Dermis microvascular lymphatic vessel endothelial cell (primary cell): Measurements from ENCODE around the gene SKA3. TPM values are rescaled to one million over a fixed set of nuclear protein-coding genes. Genes with fewer than 3 reads are reported as not detected.
A peak's percentile ranks its signal among the peaks of the same experiment; 100 is the strongest.
"Not testable (repeated sequence)": the region's sequence is repeated elsewhere in the genome, so short reads cannot be mapped to it uniquely, and the experiment has no call there.

Experiments
- DNase-seq, 2 donors: peaks; one replicate each; pipeline versions ENCODE4 v3.0.0 to v3.0.0-alpha.2; 2010; ENCODE audit warnings: low read depth in 2 of 2
- total RNA-seq: library from RNA; depleted of rRNA; stranded (reverse); fragments of >200 nt; gene quantifications from 2 replicates; pipeline ENCODE4 v1.2.1, GENCODE V29; 2014

Gene SKA3
- total RNA-seq, 1 donor from 2014 or later: 3.9 TPM

- DNase-seq: no peak
Measured at GRCh38 chr13:21171420-21171819, 4.9 kb downstream of the SKA3 start.

GRCh38 chr13:21165606-21166005 lies 10.7 kb downstream of the SKA3 start:
- not testable (repeated sequence) for DNase-seq

GRCh38 chr13:21164631-21165030 lies 11.7 kb downstream of the SKA3 start:
- peak in 1 of 2 donors; percentile 35 for DNase-seq

GRCh38 chr13:21152251-21152899 lies 24.0 kb downstream of the SKA3 start:
- DNase-seq: no peak

GRCh38 chr13:21150013-21150412 lies 26.3 kb downstream of the SKA3 start:
- DNase-seq: no peak

- DNase-seq: no peak
Measured at GRCh38 chr13:21149568-21149967, 26.8 kb downstream of the SKA3 start.

- DNase-seq: no peak
Measured at GRCh38 chr13:21148557-21149258, 27.6 kb downstream of the SKA3 start.

GRCh38 chr13:21147827-21148226 lies 28.5 kb downstream of the SKA3 start:
- no peak for DNase-seq

GRCh38 chr13:21142766-21143165 lies 33.6 kb downstream of the SKA3 start:
- no peak for DNase-seq

- DNase-seq: no peak
Measured at GRCh38 chr13:21139374-21139773, 37.0 kb downstream of the SKA3 start.

GRCh38 chr13:21138561-21138960 lies 37.8 kb downstream of the SKA3 start:
- DNase-seq: peak; percentile 51 to 85

GRCh38 chr13:21137696-21138095 lies 38.7 kb downstream of the SKA3 start:
- DNase-seq: peak in 1 of 2 donors; percentile 31

- not testable (repeated sequence) for DNase-seq
Measured at GRCh38 chr13:21135833-21136232, 40.5 kb downstream of the SKA3 start.

- no peak for DNase-seq
Measured at GRCh38 chr13:21134475-21134874, 41.9 kb downstream of the SKA3 start.

GRCh38 chr13:21133077-21133476 lies 43.3 kb downstream of the SKA3 start:
- no peak for DNase-seq

- DNase-seq: no peak
Measured at GRCh38 chr13:21130116-21130515, 46.2 kb downstream of the SKA3 start.

GRCh38 chr13:21124852-21125251 lies 51.5 kb downstream of the SKA3 start:
- DNase-seq: peak in 1 of 2 donors; percentile 76

GRCh38 chr13:21123956-21124355 lies 52.4 kb downstream of the SKA3 start:
- no peak for DNase-seq

- DNase-seq: no peak
Measured at GRCh38 chr13:21121616-21122015, 54.7 kb downstream of the SKA3 start.

- DNase-seq: no peak
Measured at GRCh38 chr13:21120191-21120590, 56.2 kb downstream of the SKA3 start.

- no peak for DNase-seq
Measured at GRCh38 chr13:21119526-21119925, 56.8 kb downstream of the SKA3 start.

- DNase-seq: no peak
Measured at GRCh38 chr13:21118180-21118579, 58.2 kb downstream of the SKA3 start.

- DNase-seq: no peak
Measured at GRCh38 chr13:21117104-21117809, 59.1 kb downstream of the SKA3 start.
